Right lobe of liver (tissue), 6 donors: Measurements from ENCODE around the gene B4GALT2. TPM values are rescaled to one million over a fixed set of nuclear protein-coding genes. Genes with fewer than 3 reads are reported as not detected.

Experiments used
- ATAC-seq, 4 donors: fragments of 200-7000 bp; cut with Tn5 transposase; one replicate each; pipeline ENCODE4 v1.9.1; 2020; ENCODE audit warnings: mild to moderate bottlenecking in 4 of 4, moderate library complexity in 4 of 4
- DNase-seq, 3 donors: peaks; one replicate each; pipeline ENCODE4 v3.0.0-alpha.2; 2020
- H3K27ac ChIP-seq, 3 donors: fragments of 200-600 bp; one replicate each; pipeline ENCODE4 v1.8.0; 2022
- H3K27me3 ChIP-seq, 2 donors: fragments of 200-600 bp; one replicate each; pipeline ENCODE4 v1.8.0; 2022
- H3K36me3 ChIP-seq, 4 donors: fragments of 200-600 bp; sonication (generic) in 1 of 4; one replicate each; pipeline versions ENCODE4 v1.5.1 to v1.8.0; 2017 to 2022; ENCODE audit warnings: control low read depth in 1 of 4
- H3K4me1 ChIP-seq, 4 donors: fragments of 200-600 bp; sonication (generic) in 1 of 4; one replicate each; pipeline versions ENCODE4 v1.5.1 to v1.8.0; 2017 to 2022; ENCODE audit warnings: control low read depth in 1 of 4
- H3K4me3 ChIP-seq, 3 donors: fragments of 200-600 bp; one replicate each; pipeline ENCODE4 v1.8.0; 2022
- H3K9me3 ChIP-seq, 4 donors: fragments of 200-600 bp; sonication (generic) in 1 of 4; one replicate each; pipeline versions ENCODE4 v1.5.1 to v1.8.0; 2017 to 2022; ENCODE audit warnings: control low read depth in 1 of 4
- POLR2A ChIP-seq: fragments of 450-650 bp; IDR thresholded peaks from one replicate; pipeline ENCODE4 v1.6.1; 2017; ENCODE audit warnings: antibody characterized with exemption, mild to moderate bottlenecking
- WGBS: methylation state at CpG from one replicate; pipeline ENCODE4 v1.1.6; 2018; ENCODE audit warnings: low coverage, low lambda C conversion rate; ENCODE audit not compliant: insufficient coverage; ENCODE audit errors: missing lambda C conversion rate; 5-methylcytosine and 5-hydroxymethylcytosine counted together
- intact Hi-C, 2 donors: fragments of 100-400 bp; cut with DNase I; formaldehyde crosslinking; loops; one replicate each; pipeline versions ENCODE4 v1.11.2 to v1.14.1; 2022
- total RNA-seq, 6 experiments: library from RNA; depleted of rRNA in 2 of 6; stranded (reverse); fragments of >200 nt in 2 of 6; fragmentation: NEBNext Ultra II Directional in 3 of 6; extraction: Animal tissue kit (Norgen Biotek cat#: 25700) in 3 of 6; gene quantifications; one replicate each; pipeline versions ENCODE4 v1.1.0 to v1.2.4, GENCODE V29; 2016 to 2023
- TF ChIP-seq, protein P1 (sequence below), 4 donors: fragments of 200-600 bp in 3 of 4; fragments of 450-650 bp in 1 of 4; IDR thresholded peaks; one replicate each; pipeline versions ENCODE4 v1.5.1 to v1.8.0; 2016 to 2022; ENCODE audit warnings: antibody characterized with exemption in 4 of 4, mild to moderate bottlenecking in 2 of 4
- donor health status: DM: no; HTN: yes; CAD: no.
- donor health status: DM: no; HTN: no; CAD: no.
- donor health status: DM: no; HTN: no; CAD: no.
- donor health status: DM: no; HTN: yes; CAD: no.
- donor health status: DM: no; HTN: yes; CAD: no.

Gene B4GALT2
- total RNA-seq, 6 experiments from 2014 or later = 13.4 to 49.5 (median 18.5) TPM

DNA sequence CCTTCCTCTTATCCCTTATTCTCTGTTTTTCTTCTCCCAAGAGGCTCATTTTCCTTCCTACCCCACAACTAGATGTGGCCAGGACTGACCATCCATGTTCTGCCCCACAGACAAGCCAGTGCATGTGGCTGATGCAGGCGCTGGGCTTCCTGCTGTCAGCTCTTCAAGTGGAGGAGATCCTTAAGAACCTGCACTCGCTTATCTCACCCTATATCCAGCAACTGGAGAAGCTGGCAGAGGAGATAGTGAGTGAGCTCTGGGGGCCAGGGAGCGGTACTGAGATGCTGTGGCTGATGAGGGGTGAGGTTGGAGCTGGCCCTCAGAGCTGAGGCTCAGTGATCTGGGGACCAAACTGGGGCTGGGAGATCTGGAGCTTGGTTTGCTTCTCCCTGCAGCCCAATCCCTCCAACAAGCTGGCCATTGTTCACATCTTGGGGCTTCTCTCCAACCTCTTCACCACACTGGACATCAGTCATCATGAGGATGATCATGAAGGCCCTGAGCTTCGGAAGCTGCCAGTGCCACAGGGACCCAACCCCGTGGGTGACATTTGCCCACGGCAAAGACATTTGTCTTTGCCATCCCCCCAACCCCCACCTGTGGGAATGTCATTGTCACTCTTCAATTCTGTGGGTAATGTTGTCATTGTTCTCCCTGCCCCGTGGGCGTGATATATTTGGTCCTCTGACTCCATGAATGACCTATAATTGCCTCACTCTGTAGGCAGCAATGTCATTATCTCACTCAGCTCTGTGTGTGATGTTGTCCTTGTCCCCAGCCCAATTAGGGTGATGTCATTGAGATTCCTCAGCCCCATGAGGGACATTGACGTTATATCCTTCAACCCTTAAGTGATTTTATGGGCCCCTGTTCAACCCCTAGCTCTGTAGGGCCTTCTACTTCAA is 20.4 kb upstream of the B4GALT2 start:
- Histone ChIP-seq H3K27ac (no peak overlapping the region), H3K4me1 (no peaks in the 10 kb centered on the region), H3K9me3 (no peaks in the 10 kb centered on the region), H3K27me3 (no peaks in the 10 kb centered on the region), H3K4me3 (no peak overlapping the region), H3K36me3 (peaks cover 0 to 40% (median 11%) of the 10 kb centered on the region in 4 donors)
- DNase-seq (no peak), ATAC-seq (no peak)
- WGBS = 88% methylated on average over 8 of the region's 9 CpGs
- TF ChIP-seq POLR2A = no peak
- TF ChIP-seq, protein P1, sequence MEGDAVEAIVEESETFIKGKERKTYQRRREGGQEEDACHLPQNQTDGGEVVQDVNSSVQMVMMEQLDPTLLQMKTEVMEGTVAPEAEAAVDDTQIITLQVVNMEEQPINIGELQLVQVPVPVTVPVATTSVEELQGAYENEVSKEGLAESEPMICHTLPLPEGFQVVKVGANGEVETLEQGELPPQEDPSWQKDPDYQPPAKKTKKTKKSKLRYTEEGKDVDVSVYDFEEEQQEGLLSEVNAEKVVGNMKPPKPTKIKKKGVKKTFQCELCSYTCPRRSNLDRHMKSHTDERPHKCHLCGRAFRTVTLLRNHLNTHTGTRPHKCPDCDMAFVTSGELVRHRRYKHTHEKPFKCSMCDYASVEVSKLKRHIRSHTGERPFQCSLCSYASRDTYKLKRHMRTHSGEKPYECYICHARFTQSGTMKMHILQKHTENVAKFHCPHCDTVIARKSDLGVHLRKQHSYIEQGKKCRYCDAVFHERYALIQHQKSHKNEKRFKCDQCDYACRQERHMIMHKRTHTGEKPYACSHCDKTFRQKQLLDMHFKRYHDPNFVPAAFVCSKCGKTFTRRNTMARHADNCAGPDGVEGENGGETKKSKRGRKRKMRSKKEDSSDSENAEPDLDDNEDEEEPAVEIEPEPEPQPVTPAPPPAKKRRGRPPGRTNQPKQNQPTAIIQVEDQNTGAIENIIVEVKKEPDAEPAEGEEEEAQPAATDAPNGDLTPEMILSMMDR (IDR thresholded peaks at IDR 0.05) = no peak
- intact Hi-C loops = no loop called here

DNA sequence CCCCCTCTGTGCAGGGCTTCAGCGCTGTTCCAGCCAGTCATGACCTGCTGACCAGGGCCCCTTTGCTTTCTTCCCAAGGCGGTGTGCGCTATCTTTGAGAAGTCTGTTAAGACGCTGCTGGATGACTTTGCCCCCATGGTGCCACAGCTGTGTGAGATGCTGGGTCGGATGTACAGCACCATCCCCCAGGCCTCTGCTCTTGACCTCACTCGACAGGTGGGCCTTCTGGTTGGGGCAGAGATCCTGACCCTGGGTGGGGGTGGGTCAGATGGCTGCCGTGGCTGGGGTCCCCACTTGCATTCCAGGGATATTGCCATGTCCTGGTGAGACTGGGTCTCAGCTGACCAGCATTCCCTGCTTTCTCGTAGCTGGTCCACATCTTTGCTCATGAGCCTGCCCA is 18.2 kb upstream of the B4GALT2 start:
- no peaks in the 10 kb centered on the region for H3K9me3 ChIP-seq
- H3K4me3 ChIP-seq = no peak overlapping the region
- DNase-seq = no peak
- TF ChIP-seq, protein P1 (IDR thresholded peaks at IDR 0.05) = no peak
- TF ChIP-seq POLR2A = no peak
- ATAC-seq = no peak
- H3K27ac ChIP-seq = no peak overlapping the region
- intact Hi-C loops = no loop called here
- no peaks in the 10 kb centered on the region for H3K27me3 ChIP-seq
- peaks cover 0 to 40% (median 11%) of the 10 kb centered on the region in 4 donors for H3K36me3 ChIP-seq
- no peaks in the 10 kb centered on the region for H3K4me1 ChIP-seq
- no CpG with 5 or more reads among the region's 8 CpGs for WGBS

DNA sequence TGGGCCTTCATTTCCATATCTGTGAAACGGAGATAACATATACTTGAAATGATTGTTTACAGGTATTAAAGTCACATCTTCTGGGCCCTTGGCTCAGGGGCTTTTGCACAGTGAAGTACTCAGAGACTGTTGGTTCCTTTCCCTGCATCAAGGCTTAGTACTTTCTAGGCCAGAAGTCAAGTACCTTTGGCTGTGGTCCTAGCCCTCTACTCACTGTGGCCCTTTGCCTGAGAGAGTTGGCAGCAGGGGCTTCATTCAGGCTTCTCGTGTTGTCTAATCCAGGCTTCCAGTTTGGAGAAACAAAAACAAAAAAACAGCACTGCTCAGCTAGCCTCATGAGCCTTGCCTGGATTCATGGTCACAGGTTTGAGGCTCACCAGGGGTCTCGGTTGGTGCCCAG is 17.3 kb upstream of the B4GALT2 start:
- no peak for ATAC-seq
- intact Hi-C loops = no loop called here
- 95% methylated on average over 2 of the region's 3 CpGs for whole genome bisulfite sequencing
- H3K9me3 ChIP-seq = no peaks in the 10 kb centered on the region
- peaks cover 0 to 34% (median 11%) of the 10 kb centered on the region in 4 donors for H3K36me3 ChIP-seq
- no peak for DNase-seq
- no peak overlapping the region for H3K4me3 ChIP-seq
- H3K27me3 ChIP-seq = no peaks in the 10 kb centered on the region
- H3K27ac ChIP-seq = no peak overlapping the region
- no peaks in the 10 kb centered on the region for H3K4me1 ChIP-seq
- no peak for TF ChIP-seq POLR2A
- TF ChIP-seq, protein P1 (IDR thresholded peaks at IDR 0.05) = no peak

DNA sequence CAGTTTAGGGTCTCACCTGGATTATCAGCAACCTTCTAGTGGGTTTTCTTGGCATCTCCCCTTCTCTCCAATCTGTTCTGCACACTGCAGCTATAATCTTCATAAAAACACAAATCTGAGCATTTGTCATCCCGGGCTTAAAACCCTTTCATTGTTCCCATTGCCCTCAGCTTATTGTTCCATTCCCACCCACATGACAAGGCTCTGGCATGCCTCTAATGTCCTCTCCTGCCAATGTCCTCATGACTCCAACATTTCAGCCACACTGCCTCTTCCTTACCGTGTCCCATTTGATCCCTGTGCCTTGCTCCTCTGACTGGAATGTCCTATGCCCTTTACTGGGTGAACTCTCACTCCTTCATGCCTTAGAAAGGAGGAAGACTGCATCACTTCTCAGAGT is 16.7 kb upstream of the B4GALT2 start:
- no peaks in the 10 kb centered on the region for H3K27me3 ChIP-seq
- DNase-seq = no peak
- H3K27ac ChIP-seq = no peak overlapping the region
- intact Hi-C loops = no loop called here
- WGBS = 89% methylated on average over 2 of the region's 2 CpGs
- no peak overlapping the region for H3K4me3 ChIP-seq
- TF ChIP-seq, protein P1 (IDR thresholded peaks at IDR 0.05) = no peak
- TF ChIP-seq POLR2A = no peak
- no peaks in the 10 kb centered on the region for H3K4me1 ChIP-seq
- H3K36me3 ChIP-seq = peaks cover 0 to 29% (median 8%) of the 10 kb centered on the region in 4 donors
- H3K9me3 ChIP-seq = no peaks in the 10 kb centered on the region
- no peak for ATAC-seq
